ENCODE measurements around the gene SHB.

The SHB gene

DNA sequence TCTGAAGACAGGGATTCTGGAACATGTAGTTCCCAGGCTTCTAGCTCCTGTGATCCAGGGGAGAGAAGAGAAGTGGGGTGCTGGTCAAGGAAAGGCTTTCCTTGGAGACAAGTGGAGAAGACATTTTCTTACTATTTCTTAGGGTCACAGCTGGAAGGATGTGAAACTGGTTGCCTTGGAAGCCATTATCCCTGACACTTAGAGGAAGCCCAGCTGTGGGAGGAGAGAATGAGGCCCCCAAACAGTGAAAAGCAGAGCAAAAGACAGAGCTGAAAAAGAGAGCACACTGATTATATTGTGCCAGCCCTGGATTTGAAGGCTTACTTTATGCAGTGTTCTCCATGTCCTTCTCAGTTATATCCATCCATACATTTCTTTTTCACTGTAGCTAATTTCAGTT lies 17.5 kb upstream of the SHB start:
- no peak for DNase-seq

DNA sequence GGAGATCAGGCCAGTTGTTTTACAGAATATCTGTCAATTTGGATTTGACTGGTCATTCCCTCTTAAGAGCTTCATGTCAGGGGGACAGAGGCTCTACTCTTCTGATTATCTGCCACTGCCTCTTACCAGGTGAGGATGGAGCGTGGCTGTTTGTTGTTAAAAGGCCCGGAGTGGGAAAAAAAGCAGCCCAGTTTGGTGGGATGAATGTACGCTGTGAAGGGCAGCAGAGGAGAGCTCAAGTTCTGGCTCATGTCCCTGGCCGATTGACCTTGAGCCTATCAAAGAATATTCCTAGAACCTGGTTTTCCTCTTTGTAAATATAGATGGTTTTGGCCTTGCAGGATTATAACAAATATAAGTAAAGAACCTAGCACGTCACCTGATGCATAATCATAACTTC lies 16.3 kb upstream of the SHB start:
- no peak for DNase-seq

DNA sequence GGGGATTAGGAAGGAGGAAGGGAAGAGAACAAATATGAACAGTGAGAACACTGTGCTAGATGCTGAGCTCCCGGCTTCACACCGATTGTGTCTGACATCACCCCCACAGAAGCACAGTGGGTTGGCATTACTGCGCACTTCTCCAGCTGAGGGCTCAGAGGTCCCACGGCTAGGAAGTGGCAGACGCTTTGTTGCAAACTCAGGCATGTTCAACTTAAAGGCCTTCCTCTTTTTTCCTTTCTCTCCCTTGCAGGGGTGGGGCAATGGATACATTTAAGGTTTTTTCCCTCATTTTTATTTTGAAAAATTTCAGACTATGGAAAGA lies 15.5 kb upstream of the SHB start:
- DNase-seq = no peak

DNA sequence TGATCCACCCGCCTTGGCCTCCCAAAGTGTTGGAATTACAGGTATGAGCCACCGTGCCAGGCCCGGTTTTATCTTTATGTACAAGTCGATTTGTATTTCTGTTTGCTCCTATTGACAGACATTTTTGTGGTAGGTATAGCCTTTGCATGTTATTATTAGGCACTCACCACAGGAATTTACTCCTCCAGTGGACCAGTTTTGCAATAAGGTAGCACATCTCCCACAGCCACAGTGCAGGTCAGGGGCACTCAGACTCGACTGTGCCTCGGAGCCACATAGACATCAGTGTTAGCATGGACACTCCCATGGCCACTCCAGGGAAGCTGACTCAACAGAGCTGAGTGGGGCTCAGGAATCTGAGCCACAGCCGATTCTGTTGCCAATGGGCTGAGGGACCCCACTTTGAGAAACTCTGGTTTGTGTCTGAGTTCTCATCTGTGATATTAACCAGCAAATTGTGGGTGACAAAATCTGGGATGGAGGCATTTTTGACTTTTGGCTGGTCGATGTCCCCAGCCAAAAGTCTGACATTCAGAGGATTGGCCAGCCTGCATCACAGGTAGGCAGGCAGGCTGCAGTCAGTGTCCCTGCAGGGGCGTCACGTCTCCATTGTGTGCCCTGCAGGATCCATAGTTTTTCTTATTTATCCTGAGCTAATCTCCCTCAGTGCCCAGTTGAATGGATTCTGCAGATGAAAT lies 15.0 kb upstream of the SHB start:
- peak; percentile 24 for DNase-seq

DNA sequence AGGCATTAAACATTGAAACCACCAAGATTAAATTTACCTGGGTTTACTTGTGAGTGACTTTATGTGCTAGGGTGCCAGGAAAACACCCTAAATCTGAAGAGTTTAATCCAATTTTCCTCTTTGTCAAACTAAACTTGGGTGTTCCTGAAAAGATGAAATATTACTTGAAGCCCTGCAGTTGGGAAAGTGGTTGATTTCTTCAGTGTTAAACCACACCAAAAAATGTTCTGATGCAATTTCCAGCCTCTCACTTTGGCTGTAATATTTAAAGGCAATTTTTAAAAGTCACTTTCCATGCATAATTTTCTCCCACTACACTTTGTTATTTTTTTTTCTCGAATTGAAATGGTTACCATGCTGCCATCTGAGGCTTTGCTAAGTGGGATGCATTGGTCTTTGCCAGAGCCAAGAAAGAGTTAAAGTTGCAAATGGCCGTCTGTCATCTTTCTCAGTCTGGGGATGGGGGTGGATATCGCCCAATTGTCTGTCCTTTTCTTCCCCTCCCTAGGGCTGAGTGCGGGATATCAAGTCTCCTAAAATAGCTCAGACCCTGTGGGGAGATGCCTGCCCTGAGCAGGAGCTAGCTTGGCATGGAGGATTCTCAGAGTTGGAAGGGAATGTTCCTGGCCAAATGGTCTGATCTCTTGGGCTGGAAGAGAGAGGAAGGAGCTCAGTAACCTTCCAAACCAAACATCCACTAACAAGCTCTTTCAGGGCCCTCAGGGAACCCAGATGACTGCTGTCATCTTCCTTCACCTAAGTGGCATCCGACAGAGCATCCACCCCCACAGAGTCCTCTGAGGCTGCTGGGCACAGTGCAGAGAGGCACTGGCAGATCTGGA lies 13.6 kb upstream of the SHB start:
- no peak for DNase-seq

DNA sequence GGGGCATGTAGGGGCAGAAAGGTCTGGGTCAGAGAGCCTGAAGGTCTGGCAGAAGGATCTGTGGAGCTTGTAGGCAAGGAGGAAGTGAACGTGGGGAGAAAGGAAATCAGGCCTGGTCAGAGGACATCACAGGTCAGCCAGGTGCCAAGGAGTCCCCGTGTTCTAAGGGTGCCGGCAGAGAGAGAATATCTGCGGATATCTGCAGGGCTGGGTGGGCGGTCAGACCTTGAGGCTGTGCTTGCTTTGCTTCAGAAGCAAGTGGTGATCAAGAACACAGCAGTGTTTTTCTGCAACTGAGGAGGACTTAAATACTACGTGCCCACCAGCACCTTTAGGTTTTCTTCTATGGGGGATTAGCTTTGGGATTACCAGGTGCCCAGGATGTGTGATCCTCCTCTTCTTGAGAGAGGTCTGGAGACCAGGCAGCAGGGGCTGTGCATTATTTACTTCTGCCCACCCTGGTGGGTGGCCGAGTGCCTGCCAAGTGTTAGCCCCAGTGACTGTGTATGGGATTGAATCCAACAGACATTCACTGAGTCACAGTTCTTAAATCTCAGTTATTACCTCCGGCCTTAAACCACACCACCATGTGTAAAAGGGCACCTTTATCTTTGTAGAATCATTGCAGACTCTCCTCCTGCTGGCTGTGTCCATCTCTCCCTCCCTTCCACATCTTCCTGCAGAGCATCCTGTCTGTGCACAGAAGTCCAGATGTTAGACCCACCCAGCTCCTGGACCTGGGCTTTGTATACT lies 12.5 kb upstream of the SHB start:
- no peak for DNase-seq

DNA sequence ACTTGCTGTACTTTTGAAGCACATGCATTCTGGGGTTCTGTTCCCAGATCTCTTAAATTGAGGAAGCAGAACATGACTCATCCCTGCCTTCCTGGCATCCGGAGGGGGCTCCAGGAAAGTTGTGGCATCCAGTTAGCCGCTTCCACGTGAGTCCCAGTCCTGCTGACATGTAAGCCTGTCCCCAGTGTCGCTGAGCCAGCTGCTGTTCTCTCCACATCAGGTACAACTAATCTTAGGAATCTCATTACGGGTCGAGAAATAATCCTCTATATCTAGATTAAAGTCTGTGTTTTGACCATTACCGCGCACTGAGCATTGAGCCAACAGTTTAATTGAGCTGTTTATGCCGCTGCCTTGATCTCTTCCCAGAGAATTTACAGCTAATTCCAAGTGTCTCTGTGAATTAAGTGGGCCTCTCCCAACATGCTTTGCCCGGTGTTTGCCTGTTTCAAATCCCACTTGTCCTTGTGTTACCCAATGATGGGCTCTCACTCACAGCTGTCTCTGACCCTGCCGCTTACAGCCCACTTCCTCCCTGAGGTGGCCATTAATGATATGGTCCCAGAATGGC lies 10.5 kb upstream of the SHB start:
- no peak for DNase-seq

DNA sequence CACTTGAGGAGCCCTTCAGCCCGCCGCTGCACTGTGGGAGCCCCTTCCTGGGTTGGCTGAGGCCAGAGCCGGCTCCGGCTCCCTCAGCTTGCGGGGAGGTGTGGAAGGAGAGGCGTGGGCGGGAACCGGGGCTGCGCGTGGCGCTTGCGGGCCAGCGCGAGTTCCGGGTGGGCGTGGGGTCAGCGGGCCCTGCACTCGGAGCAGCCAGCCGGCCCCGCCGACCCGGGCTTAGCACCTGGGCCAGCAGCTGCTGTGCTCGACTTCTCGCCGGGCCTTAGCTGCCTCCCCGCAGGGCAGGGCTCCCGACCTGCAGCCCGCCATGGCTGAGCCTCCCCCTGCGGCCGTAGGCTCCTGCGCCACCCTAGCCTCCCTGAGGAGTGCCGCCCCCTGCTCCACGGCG lies 6.2 kb upstream of the SHB start:
- no peak for DNase-seq

DNA sequence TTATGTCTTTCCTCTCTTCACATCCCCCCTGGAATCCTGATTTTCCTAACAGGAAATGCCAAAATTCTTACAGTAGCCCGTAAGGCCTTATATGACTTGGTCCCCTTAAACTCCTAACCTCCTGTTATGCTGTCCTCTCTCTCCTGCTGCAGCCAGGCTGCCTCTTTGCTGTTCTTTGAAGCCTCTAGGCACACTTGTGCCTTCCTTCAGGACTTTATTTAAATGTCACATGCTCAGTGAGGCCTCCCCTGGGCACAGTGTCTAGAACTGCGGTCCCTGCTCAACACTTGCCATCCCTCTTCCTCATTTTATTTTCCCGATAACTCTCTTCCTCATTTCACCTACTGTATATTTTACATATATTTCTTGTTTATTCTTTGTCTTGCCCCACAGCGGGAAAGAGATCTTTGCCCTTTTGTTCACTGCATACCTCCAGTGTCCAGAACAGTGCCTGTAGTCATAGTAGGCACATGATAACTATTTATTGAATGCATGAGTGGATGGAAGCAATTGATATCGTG lies 5.5 kb upstream of the SHB start:
- DNase-seq = no peak

DNA sequence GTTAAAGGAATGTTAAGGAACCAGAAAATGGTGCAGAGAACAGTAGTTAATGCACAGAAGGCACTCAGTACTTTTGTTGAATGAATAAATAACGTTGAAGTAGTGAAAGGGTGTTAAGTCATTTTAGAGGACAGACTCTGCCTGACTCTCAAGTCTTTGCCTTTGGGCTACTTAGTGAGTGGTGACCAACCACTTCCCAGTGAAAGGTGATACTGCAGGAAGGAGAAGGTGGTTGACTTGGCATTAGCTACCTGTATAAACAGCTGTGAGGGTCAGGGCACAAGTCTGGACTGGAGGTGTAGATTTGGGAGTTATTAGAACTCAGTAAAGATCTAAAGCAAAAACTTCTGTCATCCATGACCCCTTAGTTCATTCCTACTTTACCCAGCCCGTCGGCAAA lies 4.9 kb upstream of the SHB start:
- no peak for DNase-seq

DNA sequence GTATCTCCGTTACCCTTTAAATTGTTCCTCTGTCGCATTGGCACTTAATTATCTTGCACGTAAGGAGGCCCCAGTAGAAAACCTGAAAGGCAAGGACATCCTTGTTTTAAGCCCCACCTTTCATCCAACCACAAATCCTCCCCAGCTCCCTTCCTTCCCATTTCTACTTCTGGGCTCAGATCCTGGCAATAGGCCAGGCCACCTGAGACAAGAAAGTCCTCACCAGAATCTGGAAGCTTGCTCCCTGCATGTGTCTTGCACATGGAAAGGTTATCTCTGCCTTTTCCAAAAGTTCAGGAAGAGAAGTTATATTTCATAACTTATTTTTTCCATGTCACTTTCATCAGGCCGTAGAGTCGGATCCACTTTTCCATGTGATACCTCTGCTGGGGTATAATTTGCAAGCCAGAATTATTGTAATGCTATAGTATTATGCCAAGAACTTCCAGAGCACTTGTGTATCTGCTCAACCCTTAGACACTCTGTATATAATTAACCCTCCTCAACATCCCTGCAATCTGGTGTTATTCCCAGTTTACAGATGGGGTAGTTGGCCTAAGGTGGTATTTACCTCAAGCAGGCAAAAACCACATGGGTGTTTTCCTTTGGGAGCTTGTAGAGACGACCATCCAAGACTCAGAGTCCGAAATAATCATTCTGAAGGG lies 2.6 kb upstream of the SHB start:
- no peak for DNase-seq

DNA sequence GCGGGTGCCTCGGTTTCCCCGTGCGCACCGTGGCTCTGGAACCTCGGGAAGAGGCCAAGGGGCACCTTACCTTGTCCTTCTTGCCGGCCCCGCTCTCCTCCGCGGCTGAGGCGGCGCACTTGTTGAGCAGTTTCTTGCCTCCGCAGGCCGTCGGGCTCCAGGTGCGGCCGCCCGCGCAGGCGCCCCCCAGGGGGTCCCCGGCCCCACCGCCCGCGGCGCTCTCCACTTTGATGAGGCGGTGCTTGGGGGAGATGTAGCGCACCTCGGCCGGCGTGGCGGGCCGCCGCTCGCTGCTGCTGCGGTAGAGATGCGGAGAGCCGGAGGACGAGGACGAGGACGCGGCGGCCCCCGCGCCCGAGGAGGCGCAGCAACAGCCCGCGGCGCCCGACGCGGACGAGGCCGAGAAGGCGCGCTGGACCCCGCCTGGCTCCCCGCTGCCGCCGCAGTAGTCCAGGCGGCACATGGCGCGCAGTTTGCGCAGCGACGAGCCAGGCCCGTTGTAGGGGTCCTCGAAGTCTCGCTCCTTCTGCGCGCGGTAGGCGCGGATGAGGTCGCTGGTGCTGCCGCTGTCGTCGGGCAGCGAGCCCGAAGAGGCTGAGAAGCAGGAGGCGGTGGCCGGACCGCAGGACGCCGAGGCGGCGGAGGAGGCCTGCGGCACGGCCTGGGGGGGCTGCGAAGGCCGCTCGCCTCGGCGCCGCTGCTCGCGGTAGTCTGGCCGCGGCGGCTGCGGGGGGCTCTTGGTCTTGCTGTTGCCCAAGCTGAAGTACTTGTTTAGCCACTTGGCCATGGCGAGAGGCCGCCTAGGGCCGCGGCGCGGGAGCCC lies 957 bp downstream of the SHB start:
- DNase-seq = no peak

DNA sequence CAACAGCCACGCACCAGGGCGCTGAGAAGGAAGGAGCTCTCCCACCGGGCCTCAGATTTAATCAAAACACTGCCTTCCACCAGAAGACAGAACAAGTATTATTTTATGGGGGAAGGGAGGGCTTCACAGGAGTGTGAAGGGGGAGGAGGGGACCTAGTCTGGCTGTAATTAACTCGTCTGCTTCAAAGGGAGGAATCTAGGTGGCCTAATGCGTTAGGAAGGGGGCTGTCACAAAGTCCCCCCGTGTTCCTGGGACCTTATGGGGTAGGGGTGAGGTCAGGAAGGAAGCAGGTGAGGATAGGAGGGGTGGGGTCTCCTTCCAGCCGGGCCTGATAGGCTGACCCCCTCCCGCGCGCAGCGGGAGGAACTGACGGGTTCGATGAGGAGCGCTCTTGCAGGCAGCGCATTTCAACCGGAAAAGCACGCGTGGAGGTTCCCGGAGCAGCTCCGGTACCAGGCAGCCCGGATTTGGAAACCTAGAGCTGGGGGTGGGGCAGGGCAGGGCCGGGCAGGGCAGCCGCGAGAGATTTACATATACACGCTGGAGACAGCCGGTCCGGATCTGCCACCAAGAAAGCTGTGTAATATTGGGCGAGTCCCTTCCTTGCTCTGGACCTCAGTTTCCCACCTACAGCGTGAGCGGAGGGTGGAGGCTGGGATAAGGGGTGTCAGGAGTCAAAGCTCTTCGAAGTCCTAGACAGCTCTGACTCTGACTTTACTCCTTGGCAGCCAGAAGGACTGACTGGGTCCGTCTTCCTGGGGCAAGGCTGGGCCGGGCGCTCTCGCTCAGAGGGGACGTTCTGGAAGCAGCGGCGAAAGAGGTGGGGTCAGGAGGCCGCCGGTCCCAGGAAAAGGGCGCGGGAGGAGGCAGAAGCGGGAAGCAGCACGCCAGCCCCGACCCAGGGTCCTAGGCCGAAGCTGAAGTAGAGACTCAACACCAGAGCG lies 1.8 kb downstream of the SHB start:
- no peak for DNase-seq

DNA sequence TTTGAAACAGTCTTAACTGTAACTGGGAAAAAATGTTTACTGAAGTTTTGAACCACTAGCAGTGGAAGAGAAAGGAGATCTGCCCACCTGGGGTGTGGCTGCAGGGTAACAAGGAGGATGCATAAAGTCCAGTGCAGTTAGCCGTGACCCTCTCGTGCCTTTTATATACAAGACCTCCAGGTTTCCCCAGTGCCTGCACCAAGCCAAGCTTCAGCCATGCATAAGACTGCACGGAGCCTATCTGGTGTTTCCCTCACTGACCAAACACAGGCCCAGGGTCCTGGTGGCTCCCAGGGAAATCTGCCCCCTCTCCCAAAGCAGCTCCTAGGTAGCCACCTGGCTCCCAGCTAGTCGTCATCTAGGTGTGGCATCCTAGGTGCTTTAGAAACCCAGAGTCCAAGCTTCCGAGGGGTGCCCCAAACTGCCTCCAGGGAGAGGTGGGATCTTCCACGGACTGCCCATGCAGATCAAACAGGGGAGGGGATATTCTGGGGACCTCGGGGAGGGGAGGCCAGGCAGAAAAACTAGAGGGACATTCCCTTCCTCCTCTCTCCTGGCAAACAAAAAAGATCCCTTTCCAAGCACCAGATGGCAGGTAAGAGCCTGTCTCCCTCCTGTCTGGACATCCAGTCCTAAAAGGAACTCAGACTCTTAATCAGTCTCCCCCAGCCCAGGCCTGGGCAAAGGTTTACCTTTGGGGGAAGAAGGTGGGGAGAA lies 2.7 kb downstream of the SHB start:
- DNase-seq = no peak

DNA sequence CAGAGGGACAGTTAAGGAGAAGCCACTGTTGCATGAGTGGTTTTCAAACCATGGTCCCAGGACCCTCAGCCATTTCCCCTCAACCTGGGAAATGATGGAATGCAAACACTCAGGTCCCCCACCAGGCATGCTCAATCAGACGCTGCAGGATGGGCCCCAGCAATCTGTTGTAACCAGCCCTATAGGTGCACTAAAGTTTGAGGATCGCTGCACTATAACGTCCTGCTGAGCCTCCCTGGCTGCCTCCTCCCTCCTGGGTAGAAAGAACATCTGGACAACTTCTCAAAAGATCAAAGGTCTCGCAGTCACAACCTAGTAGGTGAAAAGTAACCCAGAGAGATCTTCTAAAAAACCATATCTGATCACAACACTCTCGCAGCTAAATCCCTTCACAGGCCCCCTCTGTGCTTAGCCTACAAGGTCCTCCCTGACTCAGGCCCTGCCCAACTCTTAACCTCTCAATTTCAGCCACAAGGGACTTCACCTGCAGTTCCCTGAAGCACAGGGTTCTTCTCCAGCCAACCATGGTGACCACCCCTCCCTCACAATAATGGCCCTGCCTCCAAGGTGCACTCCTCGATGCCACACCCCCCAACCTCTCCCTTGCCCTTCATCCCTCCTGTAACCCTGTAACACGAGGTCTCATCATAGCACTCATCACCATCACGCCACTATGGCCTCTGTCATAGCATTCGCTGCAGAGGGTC lies 3.5 kb downstream of the SHB start:
- no peak for DNase-seq

DNA sequence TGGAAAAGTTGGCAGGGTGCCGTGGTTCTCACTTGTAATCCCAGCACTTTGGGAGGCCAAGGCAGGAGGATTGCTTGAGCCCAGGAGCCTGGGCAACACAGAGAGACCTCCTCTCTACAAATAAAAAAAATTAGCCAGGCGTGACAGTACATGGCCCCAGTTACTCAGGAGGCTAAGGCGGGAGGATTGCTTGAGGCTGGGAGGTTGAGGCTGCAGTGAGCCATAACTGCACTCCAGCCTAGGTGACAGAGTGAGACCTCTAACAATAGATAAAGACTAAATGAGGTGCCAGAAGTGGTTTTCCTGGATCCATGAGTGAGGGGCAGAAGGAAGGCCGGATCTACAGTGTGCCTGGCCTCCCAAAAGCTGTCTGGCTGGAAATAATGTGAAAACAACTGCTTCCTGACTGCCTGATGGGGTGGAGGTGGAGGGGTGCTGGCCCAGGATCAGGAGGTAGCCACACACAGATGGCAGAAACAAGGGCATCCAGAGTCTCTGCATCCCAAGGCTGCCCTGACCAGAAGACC lies 4.1 kb downstream of the SHB start:
- DNase-seq = no peak

DNA sequence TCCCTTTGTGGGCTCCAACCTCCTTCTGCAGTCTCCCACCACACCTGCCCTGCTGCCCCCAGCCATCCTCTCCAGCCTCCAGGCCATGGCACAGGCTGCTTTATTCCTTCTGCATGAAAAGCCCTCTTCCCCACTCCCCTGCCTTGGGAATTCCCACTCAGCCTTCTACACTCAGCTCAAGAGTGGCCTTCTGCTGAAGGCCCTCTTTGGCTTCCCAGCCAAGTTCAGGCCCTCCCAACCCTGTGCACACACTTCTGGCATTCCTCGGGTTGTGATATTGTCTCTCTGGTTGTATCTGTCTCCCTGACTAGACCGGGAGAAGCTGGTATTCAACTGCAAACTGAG lies 5.7 kb downstream of the SHB start:
- no peak for DNase-seq

DNA sequence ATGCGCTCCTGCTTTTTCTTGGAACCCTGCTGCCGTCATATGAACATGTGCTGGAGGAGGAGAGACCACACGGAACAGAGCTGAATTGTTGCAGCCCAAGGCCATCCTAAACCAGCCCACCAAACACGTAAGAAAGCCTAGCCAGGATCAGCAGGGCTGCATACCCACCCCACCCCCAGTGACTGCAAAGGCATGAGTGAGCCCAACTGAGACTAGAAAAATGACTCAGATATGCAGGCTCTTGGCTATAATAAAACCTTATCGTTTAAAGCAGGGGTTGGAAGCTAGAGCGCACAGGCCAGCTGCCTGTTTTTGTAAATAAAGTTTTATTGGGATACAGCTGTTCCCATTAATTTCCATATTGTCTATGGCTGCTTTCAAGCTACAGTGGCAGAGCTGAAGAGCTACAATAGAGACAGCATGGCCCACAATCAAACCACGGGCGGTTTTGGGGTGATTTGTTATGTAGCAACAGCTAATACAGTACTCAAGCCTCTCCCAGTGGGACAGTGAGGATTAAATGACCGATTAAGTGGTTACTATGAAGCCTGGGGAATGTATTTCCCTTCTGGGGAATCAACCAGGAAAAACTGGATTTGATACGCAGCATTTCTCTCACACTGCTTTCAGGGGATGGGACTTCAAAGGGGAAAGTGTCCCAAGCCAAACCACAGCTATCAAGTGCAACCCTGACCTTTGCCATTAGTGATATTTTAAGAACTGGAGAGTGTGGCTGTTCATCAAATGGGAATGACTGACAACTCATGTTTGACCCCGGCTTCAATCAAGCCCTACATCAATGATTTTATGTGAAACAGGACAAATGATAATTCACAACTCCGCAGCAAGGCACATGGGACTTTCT lies 6.3 kb downstream of the SHB start:
- peak; percentile 56 for DNase-seq

Measured in kidney glomerular epithelial cell (primary cell).